HFF-Myc (cell line): Measurements from ENCODE around the gene HEPHL1.

Source experiments
- DNase-seq: peaks from one replicate; pipeline ENCODE4 v3.0.0-alpha.2; 2011; ENCODE audit warnings: low read depth; ENCODE audit errors: extremely low read depth
- H3K4me3 ChIP-seq: replicated peaks from 2 replicates; pipeline ENCODE4 v1.5.1; 2011; ENCODE audit warnings: low read depth, mild to moderate bottlenecking, control low read depth, low read length
- CTCF ChIP-seq: IDR thresholded peaks from 2 replicates; pipeline ENCODE4 v1.5.1; 2012; ENCODE audit warnings: mild to moderate bottlenecking, low read depth, low read length, control low read depth; ENCODE audit errors: missing control alignments

Gene HEPHL1

DNA sequence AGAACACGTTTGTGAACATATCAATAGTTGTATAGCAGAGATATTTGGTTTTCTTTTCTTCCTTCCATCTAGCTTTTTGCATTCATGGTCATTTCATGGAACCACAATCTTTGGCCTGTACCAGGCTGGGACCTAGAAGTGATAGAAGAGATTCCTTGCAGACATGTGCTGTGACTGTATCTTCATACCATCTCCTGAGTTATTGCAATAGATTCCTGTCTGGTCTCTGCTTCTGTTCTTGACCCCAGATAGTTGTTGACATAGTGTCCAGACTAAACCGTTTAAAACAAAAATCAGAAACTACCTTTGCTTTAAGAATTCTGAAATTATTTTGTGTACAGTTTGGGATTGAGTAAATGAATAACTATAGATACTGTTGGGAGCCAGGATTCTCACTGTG lies 124.3 kb downstream of the HEPHL1 start:
- TF ChIP-seq CTCF = no peak
- H3K4me3 ChIP-seq = no peak overlapping the region
- no peak for DNase-seq

GRCh38 chr11:94145916-94146315 lies 124.8 kb downstream of the HEPHL1 start:
- H3K4me3 ChIP-seq = no peak overlapping the region
- no peak for TF ChIP-seq CTCF
- no peak for DNase-seq

- DNase-seq = no peak
- no peak overlapping the region for H3K4me3 ChIP-seq
- no peak for TF ChIP-seq CTCF
Observed at GRCh38 chr11:94147433-94147845, 126.3 kb downstream of the HEPHL1 start.

DNA sequence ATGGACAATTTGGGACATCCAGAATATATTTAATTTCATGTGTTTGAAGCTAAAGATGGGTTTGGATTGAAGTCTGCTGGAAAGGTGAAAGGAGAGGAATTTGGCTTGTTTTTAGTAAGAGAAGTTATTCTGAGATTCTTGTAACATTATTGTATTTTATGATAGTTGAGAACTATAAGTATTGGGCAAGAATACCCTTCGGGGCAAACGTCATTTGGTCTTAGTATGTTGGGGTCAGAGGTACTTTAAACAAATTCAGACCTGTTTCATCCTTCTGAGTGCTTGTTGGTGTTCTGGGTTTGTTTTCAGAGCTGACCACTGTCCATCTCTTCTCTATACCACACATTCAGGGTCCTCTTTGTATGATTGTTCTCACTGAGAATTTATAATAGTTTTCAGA lies 127.0 kb downstream of the HEPHL1 start:
- H3K4me3 ChIP-seq = no peak overlapping the region
- TF ChIP-seq CTCF = no peak
- DNase-seq = no peak

DNA sequence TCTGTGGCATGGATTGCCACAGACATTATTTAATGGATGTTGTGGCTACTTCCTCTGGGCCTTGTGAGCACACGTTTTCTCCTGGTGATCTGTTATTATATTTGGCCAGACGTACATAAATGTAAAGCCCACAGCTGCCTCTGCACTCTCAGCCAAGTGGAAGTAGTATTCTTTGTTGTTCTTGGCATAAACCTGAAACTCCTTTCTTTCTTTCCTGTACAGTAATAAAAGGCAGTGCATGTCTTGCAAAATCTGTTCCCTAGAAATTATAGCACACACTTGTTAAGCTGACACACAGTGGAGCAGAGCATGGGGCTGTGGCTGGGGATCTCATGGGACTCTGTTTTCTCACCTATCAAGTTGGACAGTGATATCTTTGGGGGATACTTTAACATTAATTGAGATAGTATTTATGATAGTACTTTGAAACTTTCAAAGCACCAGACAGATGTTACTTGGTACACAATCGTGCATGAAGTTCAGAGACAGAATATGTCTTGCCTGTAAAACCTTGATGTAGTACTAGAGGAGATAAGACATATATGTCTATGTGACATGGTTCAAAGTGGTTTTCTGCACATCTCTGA lies 128.4 kb downstream of the HEPHL1 start:
- peak; percentile 38 for DNase-seq
- TF ChIP-seq CTCF = no peak
- H3K4me3 ChIP-seq = no peak overlapping the region

DNA sequence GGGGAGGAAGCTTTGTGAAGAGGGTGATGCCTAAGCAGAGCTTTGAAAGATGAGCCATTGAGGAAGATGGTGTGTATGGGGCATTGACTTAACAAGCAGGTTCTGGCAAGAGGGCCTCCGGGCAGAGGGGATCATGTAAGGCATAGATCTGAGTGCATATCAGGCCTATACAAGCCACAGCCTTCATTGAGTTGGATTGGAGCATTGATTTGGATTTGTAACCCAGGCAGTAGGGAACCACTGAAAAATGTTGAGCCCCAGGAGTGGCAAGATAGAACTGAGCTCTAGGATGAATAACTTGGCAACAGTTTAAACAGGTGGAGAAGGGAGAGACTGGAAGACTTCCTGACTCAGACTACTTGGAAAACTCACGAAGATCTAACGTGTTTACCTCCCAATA lies 128.9 kb downstream of the HEPHL1 start:
- DNase-seq = no peak
- no peak for TF ChIP-seq CTCF

More for the DNA sequence above, 128.9 kb downstream of the HEPHL1 start:
- H3K4me3 ChIP-seq = no peak overlapping the region
